Upper lobe of right lung (tissue), 1 donor: ENCODE measurements around the gene SRGAP2C. TPM values are rescaled to one million over a fixed set of nuclear protein-coding genes. Genes with fewer than 3 reads are reported as not detected.
"Not testable (repeated sequence)": the region's sequence is repeated elsewhere in the genome, so short reads cannot be mapped to it uniquely, and the experiment has no call there.

Source experiments
- ATAC-seq: fragments of 200-7000 bp; cut with Tn5 transposase; one replicate; pipeline ENCODE4 v1.9.1; 2020; ENCODE audit warnings: mild to moderate bottlenecking, moderate library complexity
- DNase-seq: peaks from one replicate; pipeline ENCODE4 v3.0.0-alpha.2; 2020
- H3K27ac ChIP-seq: fragments of 200-600 bp; one replicate; pipeline ENCODE4 v1.8.0; 2022
- H3K27me3 ChIP-seq: fragments of 200-600 bp; one replicate; pipeline ENCODE4 v1.8.0; 2022; ENCODE audit warnings: mild to moderate bottlenecking
- H3K36me3 ChIP-seq: fragments of 200-600 bp; one replicate; pipeline ENCODE4 v1.8.0; 2022
- H3K4me1 ChIP-seq: fragments of 200-600 bp; one replicate; pipeline ENCODE4 v1.8.0; 2022
- H3K4me3 ChIP-seq: fragments of 200-600 bp; one replicate; pipeline ENCODE4 v1.8.0; 2022; ENCODE audit warnings: mild to moderate bottlenecking
- H3K9me3 ChIP-seq: fragments of 200-600 bp; one replicate; pipeline ENCODE4 v1.8.0; 2022
- intact Hi-C: fragments of 100-400 bp; cut with DNase I; formaldehyde crosslinking; loops from one replicate; pipeline ENCODE4 v1.11.0; 2022
- total RNA-seq: library from RNA; stranded (reverse); fragmentation: NEBNext Ultra II Directional; extraction: Animal tissue kit (Norgen Biotek cat#: 25700); gene quantifications from one replicate; pipeline ENCODE4 v1.2.1, GENCODE V29; 2021
- TF ChIP-seq, protein P1 (sequence below): fragments of 200-600 bp; IDR thresholded peaks from one replicate; pipeline ENCODE4 v1.8.0; 2022; ENCODE audit warnings: antibody characterized with exemption
- donor health status: DM: no; HTN: yes; CAD: no; lungs with severe emphysema.

Gene SRGAP2C
- total RNA-seq, 1 donor from 2014 or later: 36.0 TPM

- H3K4me1 ChIP-seq, H3K4me3 ChIP-seq, intact Hi-C loops, H3K9me3 ChIP-seq, H3K27me3 ChIP-seq, H3K36me3 ChIP-seq, H3K27ac ChIP-seq, ATAC-seq, DNase-seq: not testable (repeated sequence)
Observed at GRCh38 chr1:121438862-121439261, 254.1 kb downstream of the SRGAP2C start.

GRCh38 chr1:121440993-121441392 lies 256.2 kb downstream of the SRGAP2C start:
- TF ChIP-seq, protein P1, sequence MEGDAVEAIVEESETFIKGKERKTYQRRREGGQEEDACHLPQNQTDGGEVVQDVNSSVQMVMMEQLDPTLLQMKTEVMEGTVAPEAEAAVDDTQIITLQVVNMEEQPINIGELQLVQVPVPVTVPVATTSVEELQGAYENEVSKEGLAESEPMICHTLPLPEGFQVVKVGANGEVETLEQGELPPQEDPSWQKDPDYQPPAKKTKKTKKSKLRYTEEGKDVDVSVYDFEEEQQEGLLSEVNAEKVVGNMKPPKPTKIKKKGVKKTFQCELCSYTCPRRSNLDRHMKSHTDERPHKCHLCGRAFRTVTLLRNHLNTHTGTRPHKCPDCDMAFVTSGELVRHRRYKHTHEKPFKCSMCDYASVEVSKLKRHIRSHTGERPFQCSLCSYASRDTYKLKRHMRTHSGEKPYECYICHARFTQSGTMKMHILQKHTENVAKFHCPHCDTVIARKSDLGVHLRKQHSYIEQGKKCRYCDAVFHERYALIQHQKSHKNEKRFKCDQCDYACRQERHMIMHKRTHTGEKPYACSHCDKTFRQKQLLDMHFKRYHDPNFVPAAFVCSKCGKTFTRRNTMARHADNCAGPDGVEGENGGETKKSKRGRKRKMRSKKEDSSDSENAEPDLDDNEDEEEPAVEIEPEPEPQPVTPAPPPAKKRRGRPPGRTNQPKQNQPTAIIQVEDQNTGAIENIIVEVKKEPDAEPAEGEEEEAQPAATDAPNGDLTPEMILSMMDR: no peak
- ATAC-seq (no peak), DNase-seq (no peak)
- Histone ChIP-seq H3K36me3 (no peaks in the 10 kb centered on the region), H3K27ac (no peak overlapping the region), H3K9me3 (no peaks in the 10 kb centered on the region), H3K27me3 (no peaks in the 10 kb centered on the region), H3K4me3 (no peak overlapping the region), H3K4me1 (no peaks in the 10 kb centered on the region)
- intact Hi-C loops: no loop called here

Other genes with a start within 250 kb of the SRGAP2C start
- gene FAM72B, start 635 bp upstream of the SRGAP2C start, total RNA-seq: 0.55 TPM